Central memory CD8-positive, alpha-beta T cell (primary cell): Measurements from ENCODE around the gene PMS1.
A peak's percentile ranks its signal among the peaks of the same experiment; 100 is the strongest.

Source experiments
- ATAC-seq: fragments of 150-1000 bp; cut with Tn5 transposase; replicated peaks from 2 replicates; pipeline ENCODE4 v1.10.0; 2022; ENCODE audit warnings: mild to moderate bottlenecking, moderate FRiP score, moderate number of reproducible peaks; ENCODE audit not compliant: poor library complexity, severe bottlenecking; ENCODE audit errors: extremely low read depth
- DNase-seq, 2 donors: peaks; one replicate each; pipeline ENCODE4 v3.0.0; 2021; ENCODE audit warnings: low spot score in 2 of 2
- H3K27ac Mint-ChIP-seq: one replicate; pipeline ENCODE4 v1.8.0; 2022; ENCODE audit warnings: low read depth, mild to moderate bottlenecking, moderate library complexity, mixed read lengths
- H3K27me3 Mint-ChIP-seq: one replicate; pipeline ENCODE4 v1.8.0; 2022; ENCODE audit warnings: mixed read lengths
- H3K36me3 Mint-ChIP-seq: one replicate; pipeline ENCODE4 v1.8.0; 2022; ENCODE audit warnings: mild to moderate bottlenecking, moderate library complexity, mixed read lengths; ENCODE audit not compliant: insufficient read depth
- H3K4me1 Mint-ChIP-seq: one replicate; pipeline ENCODE4 v1.8.0; 2022; ENCODE audit warnings: mixed read lengths
- H3K4me3 Mint-ChIP-seq: one replicate; pipeline ENCODE4 v1.8.0; 2022; ENCODE audit warnings: mild to moderate bottlenecking, moderate library complexity, mixed read lengths
- H3K9me3 Mint-ChIP-seq: one replicate; pipeline ENCODE4 v1.8.0; 2022; ENCODE audit warnings: mixed read lengths

Gene PMS1

DNA sequence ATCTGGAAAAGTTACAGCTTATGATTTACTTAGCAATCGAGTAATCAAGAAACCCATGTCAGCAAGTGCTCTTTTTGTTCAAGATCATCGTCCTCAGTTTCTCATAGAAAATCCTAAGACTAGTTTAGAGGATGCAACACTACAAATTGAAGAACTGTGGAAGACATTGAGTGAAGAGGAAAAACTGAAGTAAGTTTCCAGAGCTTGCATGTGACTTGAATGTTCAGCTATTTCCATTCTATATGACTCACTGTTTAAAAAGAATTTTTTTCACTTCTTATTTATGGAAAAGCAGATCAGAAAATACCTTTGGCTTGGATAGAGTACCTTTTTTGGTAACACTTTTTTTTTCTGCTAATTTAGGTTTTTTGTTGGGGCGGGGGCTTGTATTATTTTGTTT is 70.7 kb downstream of the PMS1 start:
- H3K27ac Mint-ChIP-seq = peak overlapping the region; percentile 53

DNA sequence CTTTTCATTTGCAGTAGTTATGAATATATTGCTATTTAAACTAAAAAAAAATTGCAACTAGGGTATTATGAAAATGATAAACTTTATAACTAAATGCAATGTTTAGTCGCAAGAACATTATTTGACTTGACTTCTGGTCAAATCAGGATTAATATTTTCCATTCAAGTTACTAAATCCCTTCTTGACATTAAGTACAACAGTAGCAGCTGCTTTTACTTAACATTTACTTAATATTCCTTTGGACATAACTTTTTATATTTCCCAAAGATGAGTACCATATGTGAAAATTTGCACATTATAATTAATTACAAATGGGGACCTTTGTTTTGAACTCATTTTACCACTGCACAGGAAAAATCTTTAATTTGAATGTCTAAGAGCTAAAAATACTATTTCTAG is 74.0 kb downstream of the PMS1 start:
- no peak for DNase-seq
- Mint-ChIP-seq H3K4me3 (no peak overlapping the region), H3K9me3 (no peaks in the 10 kb centered on the region), H3K4me1 (no peaks in the 10 kb centered on the region), H3K27ac (no peak overlapping the region), H3K27me3 (no peaks in the 10 kb centered on the region), H3K36me3 (peaks cover 13% of the 10 kb centered on the region)
- no peak for ATAC-seq

More for the DNA sequence above, 70.7 kb downstream of the PMS1 start:
- Mint-ChIP-seq H3K27me3 (no peaks in the 10 kb centered on the region), H3K9me3 (no peaks in the 10 kb centered on the region), H3K4me3 (no peak overlapping the region), H3K36me3 (peaks cover 16% of the 10 kb centered on the region), H3K4me1 (peaks cover 8% of the 10 kb centered on the region)
- DNase-seq (no peak), ATAC-seq (no peak)

DNA sequence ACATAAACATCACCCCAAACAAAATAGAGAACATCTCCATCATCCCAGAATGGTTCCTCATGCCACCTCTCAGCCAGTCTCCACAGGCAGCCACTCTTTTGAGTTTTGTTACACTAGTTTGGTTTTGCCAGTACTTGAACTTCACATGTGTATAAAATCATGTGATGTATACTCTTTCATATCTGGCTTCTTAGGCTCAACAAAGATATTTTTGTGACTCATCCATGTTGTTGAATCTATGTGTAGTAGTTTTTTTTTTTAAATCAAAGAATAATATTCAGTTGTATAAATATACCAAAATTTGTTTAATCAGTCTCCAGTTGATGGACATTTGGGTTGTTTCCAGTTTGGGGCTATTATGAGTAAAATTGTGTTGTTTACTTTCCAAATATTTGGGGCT is 75.9 kb downstream of the PMS1 start:
- DNase-seq = no peak
- no peak overlapping the region for H3K4me3 Mint-ChIP-seq
- no peaks in the 10 kb centered on the region for H3K27me3 Mint-ChIP-seq
- no peak overlapping the region for H3K27ac Mint-ChIP-seq
- ATAC-seq = no peak
- H3K4me1 Mint-ChIP-seq = no peaks in the 10 kb centered on the region
- no peaks in the 10 kb centered on the region for H3K9me3 Mint-ChIP-seq
- H3K36me3 Mint-ChIP-seq = peaks cover 3% of the 10 kb centered on the region

DNA sequence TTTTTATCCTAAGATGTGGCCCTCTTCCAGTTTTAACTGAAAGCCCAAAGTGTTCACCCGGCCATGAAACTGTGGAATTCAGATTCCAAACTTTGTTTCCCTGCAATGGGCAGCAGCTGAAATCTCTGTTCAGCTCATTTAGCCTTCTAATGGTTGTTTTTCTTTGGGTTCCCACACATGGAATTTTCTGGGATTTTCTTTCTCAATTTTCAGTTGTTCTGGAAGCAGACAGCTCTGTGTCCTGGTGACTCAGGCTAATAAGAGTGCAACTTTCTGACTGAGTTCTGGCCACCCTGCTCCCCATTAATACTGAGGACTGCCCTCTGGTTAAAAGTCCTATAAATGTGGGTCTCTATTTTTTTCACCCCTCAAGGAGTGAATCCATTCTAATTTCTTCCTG is 78.5 kb downstream of the PMS1 start:
- Mint-ChIP-seq H3K27ac (no peak overlapping the region), H3K4me3 (no peak overlapping the region), H3K9me3 (no peaks in the 10 kb centered on the region), H3K27me3 (no peaks in the 10 kb centered on the region), H3K36me3 (no peaks in the 10 kb centered on the region), H3K4me1 (no peaks in the 10 kb centered on the region)
- DNase-seq (no peak), ATAC-seq (no peak)

DNA sequence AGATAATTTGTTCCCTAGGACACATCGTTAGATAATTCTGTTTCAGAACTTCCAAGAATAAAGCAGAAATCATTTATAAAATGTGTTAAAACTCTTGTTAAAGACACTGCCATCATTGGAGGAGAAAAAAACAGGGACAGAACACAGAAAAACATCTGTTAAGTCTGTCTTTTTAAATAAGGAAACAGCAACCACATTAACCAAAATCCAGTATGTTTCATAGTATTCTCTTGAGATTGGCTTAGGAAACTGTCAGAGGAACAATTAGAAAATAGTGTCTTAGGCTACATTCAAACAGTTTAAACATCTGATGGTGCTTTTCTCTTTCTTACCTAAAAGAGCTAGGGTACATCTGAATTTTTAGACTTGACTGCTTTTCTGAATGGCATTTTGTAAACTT is 81.6 kb downstream of the PMS1 start:
- Mint-ChIP-seq H3K36me3 (no peaks in the 10 kb centered on the region), H3K9me3 (no peaks in the 10 kb centered on the region), H3K27me3 (no peaks in the 10 kb centered on the region), H3K4me3 (no peak overlapping the region), H3K4me1 (no peaks in the 10 kb centered on the region), H3K27ac (no peak overlapping the region)
- ATAC-seq (no peak), DNase-seq (no peak)

DNA sequence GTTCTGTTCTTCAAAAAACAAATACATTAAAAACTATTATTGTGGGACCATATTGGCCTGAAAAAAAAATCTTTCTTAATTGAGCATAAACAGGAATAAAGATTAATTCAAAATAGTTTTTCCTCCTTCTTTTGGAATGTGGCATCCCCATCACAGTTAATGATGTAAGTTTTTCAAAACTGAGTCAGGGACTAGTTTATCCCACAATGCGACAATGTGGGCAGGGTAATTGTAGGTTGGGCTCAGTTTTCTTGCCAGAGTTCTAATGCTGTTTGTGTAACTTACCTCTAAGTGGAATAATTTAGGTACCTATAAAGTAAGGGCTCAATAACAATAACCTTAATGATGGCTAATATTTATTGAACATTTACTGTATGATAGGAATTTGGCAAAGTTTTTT is 82.0 kb downstream of the PMS1 start:
- no peaks in the 10 kb centered on the region for H3K36me3 Mint-ChIP-seq
- DNase-seq (no peak), ATAC-seq (no peak)
- H3K27me3 Mint-ChIP-seq = no peaks in the 10 kb centered on the region
- H3K4me1 Mint-ChIP-seq = no peaks in the 10 kb centered on the region
- H3K4me3 Mint-ChIP-seq = no peak overlapping the region
- no peak overlapping the region for H3K27ac Mint-ChIP-seq
- H3K9me3 Mint-ChIP-seq = no peaks in the 10 kb centered on the region

DNA sequence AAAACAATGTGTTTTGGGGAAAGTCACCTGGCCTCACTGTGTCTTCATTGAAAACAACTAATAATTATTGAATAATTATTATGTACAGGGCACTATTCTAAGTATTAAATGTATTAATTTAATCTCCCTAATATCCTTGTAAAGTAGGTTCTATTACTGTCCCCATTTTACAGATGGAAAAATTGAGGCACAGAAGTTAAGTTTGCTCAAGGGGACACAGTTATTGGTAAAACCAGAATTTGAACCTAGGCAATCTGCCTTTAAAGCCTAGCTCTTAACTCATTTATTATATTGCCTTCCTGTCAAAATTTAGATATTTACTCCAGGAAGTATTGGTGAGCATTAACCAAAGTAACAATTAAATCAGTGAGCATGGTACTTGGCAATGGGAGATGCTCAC is 84.6 kb downstream of the PMS1 start:
- H3K4me3 Mint-ChIP-seq = no peak overlapping the region
- H3K4me1 Mint-ChIP-seq = no peaks in the 10 kb centered on the region
- ATAC-seq (no peak), DNase-seq (no peak)
- no peak overlapping the region for H3K27ac Mint-ChIP-seq
- no peaks in the 10 kb centered on the region for H3K27me3 Mint-ChIP-seq
- no peaks in the 10 kb centered on the region for H3K36me3 Mint-ChIP-seq
- no peaks in the 10 kb centered on the region for H3K9me3 Mint-ChIP-seq

DNA sequence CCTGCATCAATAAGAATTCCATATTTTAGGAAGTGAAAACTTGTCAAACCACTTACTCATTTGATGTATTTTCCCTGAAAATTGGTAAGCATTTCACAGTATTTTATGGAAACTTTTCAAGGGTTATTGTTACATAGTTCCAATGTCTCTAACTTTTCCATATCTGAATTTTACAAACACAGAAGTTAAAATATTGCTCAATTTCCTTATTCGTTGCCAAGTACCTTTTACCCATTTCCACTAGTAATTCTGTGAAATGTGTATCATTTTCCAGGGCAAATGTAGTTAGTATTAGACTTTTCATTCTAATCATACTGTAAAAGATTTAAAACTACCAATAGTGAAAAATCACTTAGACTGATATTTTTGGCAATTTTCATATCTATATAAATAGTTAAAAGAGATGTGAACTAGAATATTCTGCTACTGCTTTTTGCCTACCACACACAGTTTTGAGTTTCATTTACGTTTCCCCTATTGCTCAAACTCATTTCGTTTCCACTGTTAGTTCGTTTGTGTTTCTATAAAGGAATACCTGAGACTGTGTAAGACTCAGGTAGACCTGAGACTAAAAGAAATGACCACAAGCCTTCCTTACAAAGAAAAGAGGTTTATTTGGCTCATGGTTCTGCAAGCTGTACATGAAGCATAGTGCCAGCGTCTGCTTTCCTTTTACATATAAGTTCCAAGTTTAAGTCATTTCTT is 86.3 kb downstream of the PMS1 start:
- no peaks in the 10 kb centered on the region for H3K36me3 Mint-ChIP-seq
- DNase-seq (no peak), ATAC-seq (no peak)
- H3K27ac Mint-ChIP-seq = no peak overlapping the region
- H3K4me1 Mint-ChIP-seq = peaks cover 10% of the 10 kb centered on the region
- no peaks in the 10 kb centered on the region for H3K9me3 Mint-ChIP-seq
- no peak overlapping the region for H3K4me3 Mint-ChIP-seq
- no peaks in the 10 kb centered on the region for H3K27me3 Mint-ChIP-seq

DNA sequence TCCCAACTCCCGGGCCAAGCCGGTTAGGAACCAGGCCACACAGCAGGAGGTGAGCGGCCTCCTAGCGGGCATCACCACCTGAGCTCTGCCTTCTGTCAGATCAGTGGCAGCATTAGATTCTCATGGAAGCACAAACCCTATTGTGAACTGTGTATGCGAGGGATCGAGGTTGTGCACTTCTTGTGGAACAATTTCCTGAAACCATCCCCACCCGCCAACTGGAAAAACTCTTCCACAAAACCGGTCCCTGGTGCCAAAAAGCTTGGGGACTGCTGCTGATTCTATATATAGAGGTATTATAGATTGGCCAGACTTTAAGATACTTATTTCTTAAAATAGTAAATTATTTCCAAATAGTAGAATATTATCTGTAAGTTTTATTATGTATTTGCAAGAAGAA is 89.4 kb downstream of the PMS1 start:
- H3K36me3 Mint-ChIP-seq = peaks cover 7% of the 10 kb centered on the region
- no peak for DNase-seq
- H3K27me3 Mint-ChIP-seq = no peaks in the 10 kb centered on the region
- H3K27ac Mint-ChIP-seq = peak overlapping the region; percentile 13
- H3K9me3 Mint-ChIP-seq = no peaks in the 10 kb centered on the region
- no peak for ATAC-seq
- no peak overlapping the region for H3K4me3 Mint-ChIP-seq
- peaks cover 10% of the 10 kb centered on the region for H3K4me1 Mint-ChIP-seq

DNA sequence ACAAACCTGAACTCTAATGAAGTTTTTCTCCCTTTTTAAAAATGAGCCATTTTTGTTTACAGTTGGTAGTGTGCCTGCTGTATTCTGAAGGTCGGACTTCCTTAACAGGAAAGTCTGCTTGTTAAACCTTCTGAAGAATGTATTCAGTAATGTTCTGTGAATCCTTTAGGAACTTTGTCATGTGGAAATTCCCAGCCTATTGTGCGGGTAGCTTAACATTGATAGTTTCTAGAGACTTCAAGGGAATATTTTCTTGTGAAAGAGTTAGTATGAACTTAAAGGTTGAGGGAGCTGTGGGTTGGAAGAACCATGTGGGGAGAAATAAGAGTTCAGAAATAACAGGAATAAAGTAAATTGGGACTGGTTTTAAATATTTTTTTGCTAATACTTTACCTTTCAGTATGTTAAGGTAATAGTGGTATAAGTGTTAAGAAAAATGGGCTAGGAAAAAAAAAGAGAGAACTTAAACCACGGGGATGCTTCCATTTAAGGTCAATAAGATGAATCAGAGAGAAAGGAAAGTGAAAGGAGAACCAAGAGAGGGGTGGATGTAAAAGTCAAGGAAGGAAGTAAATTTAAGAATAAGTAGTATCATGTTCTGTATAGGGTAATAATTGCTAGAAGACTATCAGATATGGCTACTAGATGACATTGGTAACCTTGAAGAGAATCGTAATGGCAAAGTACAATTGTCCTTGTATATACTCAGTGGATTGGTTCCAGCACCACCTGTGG is 90.5 kb downstream of the PMS1 start:
- ATAC-seq (no peak), DNase-seq (no peak)
- no peak overlapping the region for H3K4me3 Mint-ChIP-seq
- H3K36me3 Mint-ChIP-seq = peaks cover 7% of the 10 kb centered on the region
- H3K4me1 Mint-ChIP-seq = peaks cover 10% of the 10 kb centered on the region
- H3K27me3 Mint-ChIP-seq = no peaks in the 10 kb centered on the region
- H3K9me3 Mint-ChIP-seq = no peaks in the 10 kb centered on the region
- H3K27ac Mint-ChIP-seq = peak overlapping the region; percentile 13

DNA sequence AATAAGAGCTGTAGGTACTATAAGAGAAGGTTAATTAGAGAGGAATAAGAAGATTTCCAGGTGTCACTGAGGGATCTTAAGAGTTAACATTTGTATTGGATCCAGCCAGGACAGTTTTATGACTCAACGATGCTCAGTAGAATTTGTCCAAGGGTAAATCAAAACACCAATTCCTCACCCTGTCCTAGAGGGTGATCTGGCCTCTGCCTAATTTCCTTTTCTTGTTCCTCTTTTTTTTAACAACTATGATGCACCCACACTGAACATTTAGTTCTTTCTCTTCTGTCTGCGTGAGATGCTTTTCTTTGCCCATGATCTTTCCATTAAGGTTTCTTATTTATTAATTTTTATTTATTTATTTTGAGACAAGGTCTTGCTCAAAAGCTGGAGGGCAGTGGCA is 92.0 kb downstream of the PMS1 start:
- peaks cover 10% of the 10 kb centered on the region for H3K4me1 Mint-ChIP-seq
- no peaks in the 10 kb centered on the region for H3K9me3 Mint-ChIP-seq
- H3K36me3 Mint-ChIP-seq = peaks cover 7% of the 10 kb centered on the region
- H3K4me3 Mint-ChIP-seq = no peak overlapping the region
- ATAC-seq = no peak
- peak overlapping the region; percentile 71 for H3K27ac Mint-ChIP-seq
- DNase-seq = no peak
- no peaks in the 10 kb centered on the region for H3K27me3 Mint-ChIP-seq

DNA sequence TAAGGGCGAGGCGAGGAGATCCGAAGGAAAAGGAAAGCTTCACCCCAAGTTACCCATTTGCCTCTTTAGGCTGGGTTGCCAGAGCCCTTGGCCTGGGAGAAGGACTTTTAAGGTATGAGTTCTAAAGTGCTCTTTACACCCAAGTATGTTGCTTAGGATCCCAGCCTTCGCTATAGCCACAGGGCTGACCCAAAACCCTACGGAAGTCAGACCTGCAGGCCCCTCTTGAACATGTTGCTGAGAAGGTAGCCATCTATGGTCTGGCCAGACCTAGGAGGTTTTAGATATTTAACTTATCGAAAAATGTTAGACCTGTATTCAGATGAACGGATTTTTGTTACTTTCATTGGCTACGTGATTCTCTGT is 95.4 kb downstream of the PMS1 start:
- no peak overlapping the region for H3K4me3 Mint-ChIP-seq
- H3K9me3 Mint-ChIP-seq = no peaks in the 10 kb centered on the region
- peaks cover 7% of the 10 kb centered on the region for H3K36me3 Mint-ChIP-seq
- H3K27ac Mint-ChIP-seq = no peak overlapping the region
- peaks cover 7% of the 10 kb centered on the region for H3K4me1 Mint-ChIP-seq
- ATAC-seq (no peak), DNase-seq (no peak)
- no peaks in the 10 kb centered on the region for H3K27me3 Mint-ChIP-seq

DNA sequence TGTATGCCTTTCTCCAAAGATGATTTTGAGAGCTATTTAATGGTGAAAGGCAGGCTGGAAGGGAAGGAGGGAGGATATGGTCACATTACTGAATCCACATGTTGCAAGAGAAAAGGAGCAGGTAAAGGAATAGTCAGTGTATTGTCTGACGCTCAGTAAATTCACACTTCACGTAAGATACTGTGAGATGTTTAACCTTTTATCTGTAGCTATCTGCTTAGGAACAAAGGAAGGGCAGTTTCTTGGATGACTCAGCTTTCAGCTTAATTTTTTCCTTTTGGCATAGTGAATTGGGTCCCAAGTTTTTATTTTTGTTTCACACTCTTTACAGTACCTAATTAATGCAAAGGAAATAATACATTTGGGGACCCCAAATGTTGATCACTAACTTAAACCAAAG is 96.2 kb downstream of the PMS1 start:
- Mint-ChIP-seq H3K27ac (no peak overlapping the region), H3K27me3 (no peaks in the 10 kb centered on the region), H3K4me1 (no peaks in the 10 kb centered on the region), H3K4me3 (no peak overlapping the region), H3K9me3 (no peaks in the 10 kb centered on the region), H3K36me3 (peaks cover 7% of the 10 kb centered on the region)
- ATAC-seq = no peak
- no peak for DNase-seq
